ENCODE data around the gene F11R. TPM values are rescaled to one million over a fixed set of nuclear protein-coding genes. Genes with fewer than 3 reads are reported as not detected.
"Not testable (repeated sequence)": the region's sequence is repeated elsewhere in the genome, so short reads cannot be mapped to it uniquely, and the experiment has no call there.

Gene F11R
- total RNA-seq, 1 donor from 2014 or later, result 92.2 TPM

DNA sequence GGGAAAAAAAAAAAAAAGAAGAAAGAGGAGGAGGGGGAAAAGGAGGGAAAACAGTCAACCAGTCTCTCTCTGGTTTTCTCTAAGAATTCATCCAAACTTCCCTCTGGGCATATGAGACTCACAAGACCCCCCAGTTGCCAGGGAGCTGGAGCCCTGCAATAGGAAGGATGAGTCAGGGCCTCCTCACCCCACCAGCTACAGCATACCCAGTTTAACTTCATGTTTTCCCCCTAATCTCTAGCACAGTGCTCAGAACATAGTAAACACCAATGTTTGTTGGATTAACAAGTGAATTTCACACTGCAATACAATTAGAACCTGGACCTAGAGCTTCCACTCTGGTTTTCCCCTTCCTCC lies 7.8 kb downstream of the F11R start:
- peak in 1 of 2 donors; percentile 81 for DNase-seq (ENCODE audit: low read depth in 2 of 2)

DNA sequence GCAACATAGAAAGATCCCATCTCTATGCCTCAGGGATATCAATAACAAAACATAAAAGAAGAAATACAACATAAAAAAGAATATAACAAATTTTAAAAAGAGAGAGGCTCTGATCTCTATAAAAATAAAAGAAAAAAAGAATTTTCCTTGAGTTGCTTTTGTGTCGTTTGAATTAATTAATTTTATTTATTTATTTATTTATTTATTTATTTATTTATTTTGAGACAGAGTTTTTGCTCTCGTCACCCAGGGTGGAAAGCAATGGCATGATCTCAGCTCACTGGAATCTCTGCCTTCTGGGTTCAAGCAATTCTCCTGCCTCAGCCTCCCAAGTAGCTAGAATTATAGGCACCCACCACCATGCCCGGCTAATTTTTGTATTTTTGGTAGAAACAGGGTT lies 8.5 kb downstream of the F11R start:
- DNase-seq (ENCODE audit: low read depth in 2 of 2), result no peak

DNA sequence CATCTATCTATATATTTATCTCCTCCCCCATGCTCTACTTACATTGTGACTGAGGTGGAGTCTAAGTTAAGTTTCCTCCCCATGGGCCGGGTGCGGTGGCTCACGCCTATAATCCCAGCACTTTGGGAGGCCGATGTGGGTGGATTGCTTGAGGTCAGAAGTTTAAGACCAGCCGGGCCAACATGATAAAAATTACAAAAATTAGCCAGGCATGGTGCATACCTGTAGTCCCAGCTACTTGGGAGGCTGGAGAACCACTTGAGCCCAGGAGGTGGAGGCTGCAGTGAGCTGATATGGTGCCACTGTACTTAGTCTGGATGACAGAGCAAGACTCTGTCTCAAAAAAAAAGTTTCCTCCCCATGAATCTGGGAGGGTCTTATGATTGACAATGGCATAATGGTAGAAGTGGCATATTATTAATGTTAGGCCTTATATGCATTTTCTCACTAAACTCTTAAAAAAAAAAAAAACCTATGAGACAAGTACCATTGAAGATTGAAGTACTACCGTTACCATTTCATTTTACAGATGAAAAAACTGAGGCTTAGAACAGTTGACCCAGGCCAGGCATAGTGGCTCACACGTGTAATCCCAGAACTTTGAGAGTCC lies 11.2 kb downstream of the F11R start:
- DNase-seq (ENCODE audit: low read depth in 2 of 2), result no peak

DNA sequence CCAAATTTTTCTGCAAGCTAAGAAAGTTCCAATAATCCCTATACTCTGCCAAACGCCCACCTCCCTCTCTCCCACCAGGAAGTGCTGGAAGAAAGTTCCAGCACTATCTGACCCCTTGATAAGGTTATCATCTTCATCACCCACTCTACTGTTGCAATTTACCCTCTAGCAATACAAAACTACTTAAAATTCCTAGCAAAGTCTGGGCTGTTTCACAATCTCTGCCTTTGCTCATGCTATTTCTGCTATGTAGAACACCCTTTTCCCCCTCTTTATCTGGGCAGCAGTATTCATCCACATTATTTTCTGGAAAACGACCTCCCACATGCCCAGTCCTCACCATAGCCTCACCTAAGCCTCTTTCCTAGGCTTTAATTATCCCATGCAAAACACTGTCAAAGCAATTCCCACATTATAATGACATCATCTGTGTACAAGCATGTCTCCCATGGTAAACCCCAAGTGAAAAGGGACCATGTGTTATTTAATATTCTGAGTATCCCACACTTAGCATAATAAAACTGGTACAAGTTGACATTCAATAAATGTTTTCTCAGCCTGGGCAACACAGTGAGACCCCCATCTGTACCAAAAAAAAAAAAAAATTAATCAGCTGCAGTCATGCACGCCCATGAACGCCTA lies 12.0 kb downstream of the F11R start:
- no peak for DNase-seq (ENCODE audit: low read depth in 2 of 2)

DNA sequence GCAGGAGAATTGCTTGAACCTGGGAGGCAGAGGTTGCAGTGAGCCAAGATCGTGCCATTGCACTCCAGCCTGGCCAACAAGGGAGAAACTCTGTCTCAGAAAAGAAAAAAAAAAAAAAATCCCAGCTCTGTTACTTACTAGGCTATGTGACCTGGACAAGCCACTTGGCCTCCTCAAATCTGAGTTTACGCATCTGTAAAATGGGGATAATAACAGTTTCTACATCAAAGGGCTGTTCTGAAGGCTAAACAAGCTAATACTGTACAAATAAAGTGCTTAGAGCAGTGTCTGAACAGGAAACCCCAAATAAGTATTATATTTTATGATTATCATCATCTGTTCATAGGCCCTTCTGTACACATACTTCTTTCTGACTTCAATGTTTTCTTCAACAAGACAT lies 13.6 kb downstream of the F11R start:
- no peak for DNase-seq (ENCODE audit: low read depth in 2 of 2)

DNA sequence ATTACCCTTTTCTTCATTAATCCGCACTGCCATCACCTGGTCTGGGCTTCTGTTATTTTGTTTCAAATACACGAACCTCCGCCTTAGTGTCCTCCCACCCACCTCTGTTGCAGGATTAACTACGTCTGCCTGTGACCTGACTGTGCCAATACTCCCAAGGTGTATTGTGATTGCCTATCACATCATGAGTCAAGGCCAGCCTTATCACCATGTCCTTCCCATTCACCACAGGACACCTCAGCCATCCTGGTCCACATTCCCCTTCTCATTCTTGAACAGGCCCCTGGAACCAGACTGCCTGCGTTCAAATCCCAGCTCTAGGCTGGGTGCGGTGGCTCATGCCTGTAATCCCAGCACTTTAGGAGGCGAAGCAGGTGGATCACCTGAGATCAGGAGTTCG lies 14.4 kb downstream of the F11R start:
- DNase-seq (ENCODE audit: low read depth in 2 of 2), result no peak

DNA sequence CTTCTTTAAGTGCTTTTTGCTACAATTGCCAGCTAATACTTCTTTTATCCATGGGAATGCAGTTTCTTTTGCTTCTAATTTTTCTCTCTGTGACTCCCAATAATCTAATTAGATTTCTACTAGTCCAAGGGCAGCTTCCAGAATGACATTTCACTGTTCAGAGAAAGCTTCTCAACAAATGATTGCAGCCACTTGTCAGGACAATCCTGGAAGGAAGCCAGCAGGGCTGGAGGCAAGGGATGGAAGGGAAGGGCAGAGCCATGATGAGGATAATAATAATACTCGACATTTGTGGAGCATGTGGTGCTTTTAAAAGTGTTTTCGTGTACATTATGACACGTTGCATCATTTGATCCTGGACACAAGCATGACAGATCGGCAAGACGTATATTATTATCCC lies 19.4 kb downstream of the F11R start:
- no peak for DNase-seq (ENCODE audit: low read depth in 2 of 2)

DNA sequence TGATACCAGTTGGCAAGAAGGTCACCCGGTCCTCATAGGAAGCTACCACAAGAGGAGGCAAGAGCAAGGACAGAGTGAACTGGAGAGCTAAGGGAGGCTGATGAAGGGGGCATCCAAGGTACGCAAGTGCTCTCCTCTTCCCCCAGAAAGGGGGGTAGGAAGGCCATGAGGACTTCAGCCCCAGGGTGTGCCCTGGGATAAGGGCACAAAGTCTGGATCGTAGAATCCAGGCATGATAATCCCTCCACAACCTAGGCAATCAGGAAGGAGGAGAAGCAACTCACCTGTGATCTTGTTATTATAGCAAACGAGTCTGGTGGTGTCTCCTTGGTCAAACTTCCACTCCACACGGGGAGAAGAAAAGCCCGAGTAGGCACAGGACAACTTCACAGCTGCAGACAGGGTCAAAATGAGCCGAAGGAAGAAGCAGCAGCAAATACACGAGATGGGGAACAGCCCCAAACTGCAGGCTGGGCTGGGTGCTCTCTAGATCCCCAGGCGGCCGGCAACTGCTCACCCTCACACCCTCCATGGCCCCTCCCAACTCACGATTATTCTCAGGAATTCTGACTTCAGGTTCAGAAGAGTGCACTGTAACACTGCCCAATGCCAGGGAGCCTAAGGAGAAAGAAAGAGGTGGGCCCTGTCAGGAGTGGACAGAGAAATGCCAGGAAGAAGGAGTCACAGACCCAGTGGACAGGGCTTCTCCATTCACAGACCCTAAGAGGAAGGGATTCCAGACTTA lies 20.0 kb downstream of the F11R start:
- DNase-seq (ENCODE audit: low read depth in 2 of 2), result no peak

DNA sequence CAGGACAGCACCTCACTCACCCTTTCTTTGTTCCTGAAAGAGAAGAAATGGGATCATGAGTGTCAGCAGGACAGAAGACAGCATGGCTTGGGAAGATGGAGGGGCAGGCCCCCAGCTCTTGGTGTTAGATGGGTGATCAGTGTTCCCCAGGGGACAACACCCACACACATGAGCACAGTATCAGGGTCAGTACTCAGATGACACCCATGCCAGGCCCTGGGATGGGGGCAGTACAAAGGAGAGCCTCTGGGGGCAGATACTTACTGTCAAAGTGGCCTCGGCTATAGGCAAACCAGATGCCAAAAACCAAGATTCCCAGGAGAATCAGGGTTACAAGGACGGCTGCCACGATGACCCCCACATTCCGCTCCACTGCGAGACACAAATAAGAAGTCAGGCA lies 21.6 kb downstream of the F11R start:
- no peak for DNase-seq (ENCODE audit: low read depth in 2 of 2)

DNA sequence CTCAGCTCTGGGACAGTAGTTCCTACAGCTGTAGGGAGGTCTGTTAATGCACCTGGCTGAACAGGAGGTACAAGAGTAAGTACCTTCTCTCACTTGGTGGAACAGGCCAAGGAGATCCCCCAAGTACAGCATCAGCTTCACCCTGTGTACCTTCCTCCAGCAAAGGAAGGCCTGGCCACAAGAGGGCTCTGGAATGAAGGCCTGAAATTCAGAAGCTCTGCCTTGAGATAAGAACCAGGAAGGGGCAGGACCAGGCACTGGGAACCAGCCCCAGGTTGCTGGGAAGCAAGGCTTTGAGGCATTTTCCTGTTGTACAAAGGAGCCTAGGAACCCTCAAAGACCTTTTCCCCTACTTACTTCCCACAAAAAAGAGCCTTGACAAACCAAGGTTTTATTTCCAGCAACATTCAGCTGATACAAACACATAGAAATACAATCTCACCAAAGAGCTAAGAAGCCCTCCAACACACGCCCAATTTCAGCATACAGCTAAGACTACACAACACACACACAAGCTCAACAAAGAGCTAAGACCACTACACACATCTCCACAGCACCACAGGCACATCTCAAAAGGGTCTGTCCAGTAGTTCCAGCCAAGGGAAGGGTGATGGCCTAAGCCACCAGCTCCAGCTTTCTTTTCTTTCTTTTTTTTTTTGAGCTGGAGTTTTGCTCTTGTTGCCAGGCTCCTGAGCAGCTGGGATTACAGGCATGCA lies 23.5 kb downstream of the F11R start:
- DNase-seq (ENCODE audit: low read depth in 2 of 2), result peak; percentile 41 to 85

DNA sequence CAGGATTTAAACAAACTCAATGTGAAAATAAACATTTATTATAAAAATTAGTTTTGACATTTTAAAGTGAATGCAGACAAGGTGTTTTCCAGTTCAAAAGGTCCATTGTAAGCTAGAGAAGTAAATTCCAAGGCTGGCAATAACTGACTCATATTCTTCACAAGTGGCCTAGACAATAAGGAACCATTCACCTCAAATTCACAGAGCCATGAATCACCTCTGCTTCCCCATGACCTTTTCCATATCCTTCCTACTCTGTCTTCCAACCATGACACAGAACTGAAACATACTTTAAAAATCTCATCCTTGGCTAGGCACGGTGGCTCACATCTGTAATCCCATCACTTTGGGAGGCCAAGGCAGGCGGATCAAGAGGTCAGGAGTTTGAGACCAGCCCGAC lies 24.8 kb downstream of the F11R start:
- peak in 1 of 2 donors; percentile 80 for DNase-seq (ENCODE audit: low read depth in 2 of 2)

DNA sequence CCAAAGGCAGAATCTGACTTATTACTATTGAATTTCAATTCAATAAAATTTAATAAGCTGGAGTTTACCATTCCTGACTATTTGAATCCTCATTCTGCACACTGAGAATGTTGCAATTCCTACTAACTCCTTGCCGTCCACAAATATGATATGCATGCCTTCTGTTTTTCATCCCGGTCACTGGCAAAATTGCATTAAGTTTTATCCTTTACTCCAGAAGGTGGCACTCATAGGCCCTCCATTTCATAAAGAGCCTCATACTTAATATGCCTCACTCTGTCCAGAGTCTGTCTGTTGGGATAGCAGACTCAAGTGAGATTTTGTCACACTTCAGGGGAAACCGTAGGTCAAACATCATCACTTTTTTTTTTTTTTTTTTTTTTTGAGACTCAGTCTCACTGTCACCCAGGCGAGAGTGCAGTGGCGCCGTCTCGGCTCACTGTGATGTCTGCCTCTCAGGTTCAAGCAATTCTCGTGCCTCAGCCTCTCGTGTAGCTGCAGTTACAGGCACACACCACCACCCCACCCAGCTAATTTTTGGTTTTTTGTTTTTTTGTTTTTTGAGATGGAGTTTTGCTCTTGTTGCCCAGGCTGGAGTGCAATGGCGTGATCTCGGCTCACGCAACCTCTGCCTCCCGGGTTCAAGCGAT lies 27.3 kb downstream of the F11R start:
- peak; percentile 45 to 56 for DNase-seq (ENCODE audit: low read depth in 2 of 2)

DNA sequence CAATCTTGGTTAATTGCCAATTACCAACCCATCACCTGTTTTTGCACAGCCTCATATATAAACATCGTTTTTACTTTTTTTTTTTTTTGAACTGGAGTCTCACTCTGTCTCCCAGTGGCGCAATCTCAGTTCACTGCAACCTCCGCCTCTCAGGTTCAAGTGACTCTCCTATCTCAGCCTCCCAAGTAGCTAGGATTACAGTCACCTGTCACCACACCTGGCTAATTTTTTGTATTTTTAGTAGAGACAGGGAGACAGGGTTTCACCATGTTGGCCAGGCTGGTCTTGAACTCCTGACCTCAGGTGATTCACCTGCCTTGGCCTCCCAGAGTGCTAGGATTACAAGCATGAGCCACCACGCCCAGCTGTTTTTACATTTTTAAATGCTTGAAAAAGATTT lies 28.9 kb downstream of the F11R start:
- not testable (repeated sequence) for DNase-seq (ENCODE audit: low read depth in 2 of 2)

DNA sequence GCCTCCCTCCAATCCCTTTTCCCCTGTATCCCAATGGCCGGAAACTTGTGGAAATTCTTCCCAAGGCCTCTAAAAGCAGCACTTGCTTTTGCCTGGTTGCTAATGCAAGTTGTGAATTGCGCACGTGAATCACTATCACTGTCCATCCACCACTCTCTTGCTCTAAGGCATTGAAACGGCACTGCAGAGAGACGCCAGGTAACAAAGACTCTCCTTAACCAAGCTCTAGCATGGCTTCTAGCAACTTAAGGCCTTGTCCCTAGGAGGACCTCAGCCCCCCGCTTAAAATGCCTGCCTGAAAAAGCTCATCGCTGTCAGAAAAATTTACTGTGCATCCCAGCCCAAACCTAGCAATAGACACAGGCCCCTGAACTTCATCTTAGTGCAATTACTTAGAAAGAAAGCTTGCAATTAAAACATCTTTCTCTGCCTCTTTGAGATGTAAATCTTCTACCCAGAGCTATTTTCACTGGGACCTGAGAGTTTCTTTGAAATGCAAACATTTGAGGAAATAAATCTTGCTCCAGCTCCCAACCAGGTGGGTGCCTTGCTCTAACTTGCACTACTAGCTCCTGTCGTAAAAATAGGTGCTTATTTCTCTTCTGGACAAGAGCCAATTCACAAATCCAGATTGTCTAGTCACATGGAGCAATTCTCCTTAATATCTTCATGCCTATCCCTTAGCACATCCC lies 33.4 kb downstream of the F11R start:
- no peak for DNase-seq (ENCODE audit: low read depth in 2 of 2)

DNA sequence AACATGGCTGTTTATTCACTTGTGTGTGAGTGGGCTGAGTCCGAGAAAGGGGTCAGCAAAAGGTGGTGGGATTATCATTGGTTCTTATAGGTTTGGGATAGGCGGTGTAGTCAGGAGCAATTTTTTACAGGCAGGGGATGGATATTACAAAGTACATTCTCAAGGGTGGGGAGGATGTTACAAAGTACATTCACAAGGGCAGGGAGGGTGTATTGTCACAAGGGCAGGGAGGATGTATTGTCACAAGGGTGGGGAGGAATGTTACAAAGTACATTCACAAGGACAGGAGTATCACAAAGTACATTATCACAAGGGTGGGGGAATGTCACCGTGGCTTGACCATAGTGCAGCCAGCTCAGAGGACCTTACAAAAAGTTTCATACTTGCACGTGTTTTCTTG lies 35.2 kb downstream of the F11R start:
- DNase-seq (ENCODE audit: low read depth in 2 of 2), result no peak

DNA sequence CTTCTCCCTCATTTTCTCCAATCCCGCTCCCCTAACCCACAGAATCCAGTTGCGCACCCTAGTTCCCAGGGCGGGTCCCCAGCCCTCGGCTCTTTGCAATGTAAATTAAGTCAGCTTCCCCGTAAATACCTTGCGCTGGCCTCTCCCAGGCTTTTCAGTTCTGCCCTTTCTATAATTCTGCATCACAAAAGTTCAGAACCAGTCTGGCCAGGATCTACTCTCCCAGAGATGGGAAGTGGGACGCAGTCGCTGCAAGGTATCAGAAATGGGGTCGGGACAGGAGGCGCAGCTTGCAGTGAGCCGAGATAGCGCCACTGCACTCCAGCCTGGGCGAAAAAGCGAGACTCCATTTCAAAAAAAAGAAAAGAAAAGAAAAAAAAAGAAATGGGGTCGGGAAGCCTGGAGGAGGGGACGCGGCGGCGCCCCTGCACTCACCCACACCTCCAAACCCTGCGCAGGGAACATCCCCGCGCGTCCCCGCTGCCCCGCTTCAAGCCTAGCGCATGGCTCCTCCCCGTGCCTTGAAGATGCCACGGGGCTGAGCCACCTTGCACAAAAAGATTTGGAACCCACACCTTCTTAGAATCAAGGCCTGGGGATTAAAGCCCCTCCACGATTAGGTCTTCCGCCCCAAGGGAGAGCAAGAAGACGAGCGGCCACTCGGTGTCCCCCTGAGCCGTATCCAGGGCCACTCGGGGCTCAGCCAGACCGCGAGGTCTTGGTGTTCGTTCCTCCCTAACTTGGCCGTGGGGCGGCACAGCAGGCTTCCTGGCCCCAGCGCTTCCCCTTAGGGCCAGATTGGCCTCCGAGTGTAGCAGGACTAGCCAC lies 39.2 kb downstream of the F11R start:
- no peak for DNase-seq (ENCODE audit: low read depth in 2 of 2)

DNA sequence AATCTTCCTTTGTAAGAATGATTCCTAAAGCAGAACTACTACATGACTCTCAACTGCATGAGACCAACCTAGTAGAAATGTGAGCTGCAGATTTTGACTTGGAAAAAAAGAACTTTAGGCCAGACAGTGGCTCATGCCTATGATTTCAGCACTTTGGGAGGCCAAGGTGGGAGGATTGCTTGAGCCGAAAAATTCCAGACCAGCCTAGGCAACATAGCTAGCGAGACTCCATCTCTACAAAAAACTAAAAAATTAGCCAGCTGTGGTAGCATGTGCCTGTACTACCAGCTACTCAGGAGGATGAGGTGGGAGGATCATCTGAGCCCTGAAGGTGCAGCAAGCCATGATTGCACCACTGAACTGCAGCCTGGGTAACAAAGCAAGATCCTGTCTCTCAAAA lies 41.7 kb downstream of the F11R start:
- DNase-seq (ENCODE audit: low read depth in 2 of 2), result no peak

DNA sequence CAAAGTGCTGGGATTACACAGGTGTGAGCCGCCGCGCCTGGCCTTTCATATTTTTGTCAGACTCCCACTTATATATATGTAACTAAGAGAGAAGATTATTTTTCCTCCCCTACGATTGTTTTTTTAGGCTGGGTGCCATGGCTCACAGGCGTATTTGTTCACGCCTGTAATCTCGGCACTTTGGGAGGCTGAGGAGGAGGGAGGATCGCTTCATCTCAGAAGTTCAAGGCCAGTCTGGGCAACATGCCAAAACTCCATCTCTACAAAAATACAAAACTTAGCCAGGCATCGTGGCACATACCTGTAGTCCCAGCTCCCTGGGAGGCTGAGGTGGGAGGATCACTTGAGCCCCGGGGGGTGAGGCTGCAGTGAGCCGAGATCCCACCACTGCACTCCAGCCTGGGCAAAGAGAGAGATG lies 42.4 kb downstream of the F11R start:
- no peak for DNase-seq (ENCODE audit: low read depth in 2 of 2)

DNA sequence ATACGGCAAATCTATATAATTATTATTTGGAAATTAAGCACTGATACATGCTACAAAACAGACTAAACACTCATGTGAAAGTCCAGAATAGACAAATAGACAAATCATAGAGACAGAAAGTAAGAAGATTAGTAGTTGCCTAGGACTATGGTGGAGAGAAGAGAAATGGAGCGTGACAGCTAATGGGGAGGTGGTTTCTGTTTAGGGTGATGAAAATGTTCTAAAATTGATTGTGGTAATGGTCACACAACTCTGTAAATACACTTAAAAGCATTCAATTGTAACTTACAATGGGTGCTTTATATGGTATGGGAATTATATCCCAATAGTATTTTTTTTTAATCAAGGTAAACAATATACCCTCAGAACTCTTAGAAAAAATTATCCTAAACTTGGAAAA lies 45.9 kb downstream of the F11R start:
- DNase-seq (ENCODE audit: low read depth in 2 of 2), result no peak

DNA sequence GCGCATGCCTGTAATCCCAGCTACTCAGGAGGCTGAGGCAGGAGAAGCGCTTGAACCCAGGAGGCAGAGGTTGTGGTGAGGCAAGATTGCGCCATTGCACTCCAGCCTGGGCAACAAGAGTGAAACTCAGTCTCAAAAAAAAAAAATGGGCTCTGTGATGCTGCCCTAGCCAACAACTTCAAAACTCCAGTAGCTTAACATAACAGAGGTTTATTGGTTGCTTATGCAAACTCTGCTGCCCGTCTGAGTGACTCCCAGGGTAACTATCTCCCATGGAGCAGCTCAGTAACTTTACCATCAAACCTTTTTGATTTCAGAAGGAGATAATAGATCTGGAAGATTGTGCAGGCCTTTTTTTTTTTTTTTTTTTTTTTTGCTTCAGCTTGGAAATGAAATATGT lies 47.5 kb downstream of the F11R start:
- no peak for DNase-seq (ENCODE audit: low read depth in 2 of 2)
